ENCODE measurements around the gene UFL1.

The UFL1 gene

GRCh38 chr6:96562886-96563285 is 41.3 kb downstream of the UFL1 start, which contains the start of gene FHL5:
TSS of gene FHL5 (plus strand) at chr6:96563128. CDS start at chr6:96603614, 40,486 bp downstream.
- DNase-seq (ENCODE audit: low read depth), result no peak
- TF ChIP-seq MAX (IDR thresholded peaks at IDR 0.05; ENCODE audit: low read depth, low read length) (no peak), MYC (IDR thresholded peaks at IDR 0.05; ENCODE audit: low read depth, low read length) (no peak), CTCF (IDR thresholded peaks at IDR 0.05; ENCODE audit: low read depth, low read length) (no peak), POLR2A (IDR thresholded peaks at IDR 0.05; ENCODE audit: extremely low read depth, insufficient read length) (no peak)
- no peak within 1 kb of the TSS for H3K4me3 ChIP-seq (ENCODE audit: low read depth, low read length)

GRCh38 chr6:96563853-96564252 is 42.2 kb downstream of the UFL1 start:
- DNase-seq (ENCODE audit: low read depth), result no peak
- no peak overlapping the region for H3K4me3 ChIP-seq (ENCODE audit: low read depth, low read length)
- no peak for TF ChIP-seq MYC (IDR thresholded peaks at IDR 0.05; ENCODE audit: low read depth, low read length)
- no peak for TF ChIP-seq MAX (IDR thresholded peaks at IDR 0.05; ENCODE audit: low read depth, low read length)
- no peak for TF ChIP-seq CTCF (IDR thresholded peaks at IDR 0.05; ENCODE audit: low read depth, low read length)

DNA sequence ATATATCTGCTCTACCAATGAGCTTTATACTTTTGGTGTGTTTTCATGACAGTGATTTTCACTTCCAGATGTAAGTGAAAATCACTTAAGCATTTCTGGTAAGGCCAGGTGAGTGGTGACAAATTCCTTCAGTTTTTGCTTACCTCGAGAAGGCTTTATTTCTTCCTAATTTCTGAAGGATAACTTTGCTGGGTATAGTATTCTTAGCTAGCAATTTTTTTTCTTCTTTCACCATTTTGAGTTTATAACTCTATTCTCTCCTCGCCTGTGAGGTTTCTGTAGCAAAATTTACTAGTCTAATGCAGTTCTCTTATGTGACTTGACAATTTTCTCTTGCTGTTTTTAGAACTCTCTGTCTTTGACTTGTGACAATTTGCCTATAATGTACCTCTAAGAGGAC is 48.4 kb downstream of the UFL1 start:
- DNase-seq (ENCODE audit: low read depth), result no peak
- H3K4me3 ChIP-seq (ENCODE audit: low read depth, low read length), result no peak overlapping the region
- no peak for TF ChIP-seq POLR2A (IDR thresholded peaks at IDR 0.05; ENCODE audit: extremely low read depth, insufficient read length)
- no peak for TF ChIP-seq MAX (IDR thresholded peaks at IDR 0.05; ENCODE audit: low read depth, low read length)

GRCh38 chr6:96571551-96571950 is 49.9 kb downstream of the UFL1 start:
- H3K4me3 ChIP-seq (ENCODE audit: low read depth, low read length), result no peak overlapping the region
- TF ChIP-seq CTCF (IDR thresholded peaks at IDR 0.05; ENCODE audit: low read depth, low read length), result no peak
- TF ChIP-seq MAX (IDR thresholded peaks at IDR 0.05; ENCODE audit: low read depth, low read length), result no peak
- no peak for TF ChIP-seq POLR2A (IDR thresholded peaks at IDR 0.05; ENCODE audit: extremely low read depth, insufficient read length)
- no peak for TF ChIP-seq MYC (IDR thresholded peaks at IDR 0.05; ENCODE audit: low read depth, low read length)
- no peak for DNase-seq (ENCODE audit: low read depth)

GRCh38 chr6:96575359-96575758 is 53.8 kb downstream of the UFL1 start:
- H3K4me3 ChIP-seq (ENCODE audit: low read depth, low read length), result no peak overlapping the region
- TF ChIP-seq MAX (IDR thresholded peaks at IDR 0.05; ENCODE audit: low read depth, low read length) (no peak), CTCF (IDR thresholded peaks at IDR 0.05; ENCODE audit: low read depth, low read length) (no peak), MYC (IDR thresholded peaks at IDR 0.05; ENCODE audit: low read depth, low read length) (no peak), POLR2A (IDR thresholded peaks at IDR 0.05; ENCODE audit: extremely low read depth, insufficient read length) (no peak)
- DNase-seq (ENCODE audit: low read depth), result no peak

DNA sequence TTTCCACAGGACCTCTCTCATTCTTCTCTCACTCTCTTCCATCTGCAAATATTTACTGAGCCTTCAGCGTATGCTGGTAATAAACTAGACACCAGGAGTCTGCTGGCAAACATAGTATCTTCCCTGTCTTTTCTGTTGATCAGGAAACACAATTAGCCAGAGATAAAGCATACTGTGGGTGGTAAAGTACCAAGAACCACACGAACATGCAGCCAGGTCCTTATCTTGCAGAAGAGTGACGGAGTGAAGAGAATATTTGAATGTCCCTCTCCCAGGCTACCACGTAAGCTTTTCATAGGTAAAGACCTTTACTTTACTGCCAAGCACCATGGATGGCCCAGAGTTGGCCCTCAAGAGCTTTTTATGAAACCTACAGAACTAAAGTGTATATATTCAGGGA is 54.6 kb downstream of the UFL1 start:
- no peak for TF ChIP-seq CTCF (IDR thresholded peaks at IDR 0.05; ENCODE audit: low read depth, low read length)
- no peak for TF ChIP-seq POLR2A (IDR thresholded peaks at IDR 0.05; ENCODE audit: extremely low read depth, insufficient read length)
- TF ChIP-seq MAX (IDR thresholded peaks at IDR 0.05; ENCODE audit: low read depth, low read length), result no peak
- TF ChIP-seq MYC (IDR thresholded peaks at IDR 0.05; ENCODE audit: low read depth, low read length), result no peak
- DNase-seq (ENCODE audit: low read depth), result no peak
- no peak overlapping the region for H3K4me3 ChIP-seq (ENCODE audit: low read depth, low read length)
